ENCODE results near the gene GXYLT2. TPM values are rescaled to one million over a fixed set of nuclear protein-coding genes. Genes with fewer than 3 reads are reported as not detected.

Gene GXYLT2
- total and polyA plus RNA-seq, 2 experiments from 2014 or later, result 25.7 to 36.4 TPM

DNA sequence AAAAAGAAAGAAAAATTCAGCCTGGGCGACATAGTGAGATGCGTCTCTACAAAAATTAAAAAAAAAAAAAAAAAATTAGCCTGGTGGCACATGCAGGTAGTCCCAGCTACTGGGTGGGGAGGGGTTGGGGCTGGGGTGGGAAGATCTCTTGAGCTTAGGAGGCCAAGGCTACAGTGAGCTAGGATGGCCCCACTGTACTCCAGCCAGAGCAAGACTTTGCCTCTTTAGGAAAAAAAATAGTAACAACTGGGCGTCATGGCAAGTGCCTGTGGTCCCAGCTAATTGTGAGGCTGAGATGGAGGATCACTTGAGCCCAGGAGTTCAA is 84.8 kb downstream of the GXYLT2 start:
- H3K27me3 ChIP-seq, result no peaks in the 10 kb centered on the region
- H3K4me3 ChIP-seq, result no peak overlapping the region
- no peaks in the 10 kb centered on the region for H3K4me1 ChIP-seq (ENCODE audit: low read depth)
- H3K36me3 ChIP-seq, result peaks cover 8% of the 10 kb centered on the region
- H3K27ac ChIP-seq, result no peak overlapping the region
- TF ChIP-seq, protein P1, sequence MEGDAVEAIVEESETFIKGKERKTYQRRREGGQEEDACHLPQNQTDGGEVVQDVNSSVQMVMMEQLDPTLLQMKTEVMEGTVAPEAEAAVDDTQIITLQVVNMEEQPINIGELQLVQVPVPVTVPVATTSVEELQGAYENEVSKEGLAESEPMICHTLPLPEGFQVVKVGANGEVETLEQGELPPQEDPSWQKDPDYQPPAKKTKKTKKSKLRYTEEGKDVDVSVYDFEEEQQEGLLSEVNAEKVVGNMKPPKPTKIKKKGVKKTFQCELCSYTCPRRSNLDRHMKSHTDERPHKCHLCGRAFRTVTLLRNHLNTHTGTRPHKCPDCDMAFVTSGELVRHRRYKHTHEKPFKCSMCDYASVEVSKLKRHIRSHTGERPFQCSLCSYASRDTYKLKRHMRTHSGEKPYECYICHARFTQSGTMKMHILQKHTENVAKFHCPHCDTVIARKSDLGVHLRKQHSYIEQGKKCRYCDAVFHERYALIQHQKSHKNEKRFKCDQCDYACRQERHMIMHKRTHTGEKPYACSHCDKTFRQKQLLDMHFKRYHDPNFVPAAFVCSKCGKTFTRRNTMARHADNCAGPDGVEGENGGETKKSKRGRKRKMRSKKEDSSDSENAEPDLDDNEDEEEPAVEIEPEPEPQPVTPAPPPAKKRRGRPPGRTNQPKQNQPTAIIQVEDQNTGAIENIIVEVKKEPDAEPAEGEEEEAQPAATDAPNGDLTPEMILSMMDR (IDR thresholded peaks at IDR 0.05; ENCODE audit: low read depth, low read length), result no peak
- DNase-seq (ENCODE audit: low read depth in 1 of 2, low spot score in 1 of 2), result no peak
- no peaks in the 10 kb centered on the region for H3K9me3 ChIP-seq (ENCODE audit: low read depth)

DNA sequence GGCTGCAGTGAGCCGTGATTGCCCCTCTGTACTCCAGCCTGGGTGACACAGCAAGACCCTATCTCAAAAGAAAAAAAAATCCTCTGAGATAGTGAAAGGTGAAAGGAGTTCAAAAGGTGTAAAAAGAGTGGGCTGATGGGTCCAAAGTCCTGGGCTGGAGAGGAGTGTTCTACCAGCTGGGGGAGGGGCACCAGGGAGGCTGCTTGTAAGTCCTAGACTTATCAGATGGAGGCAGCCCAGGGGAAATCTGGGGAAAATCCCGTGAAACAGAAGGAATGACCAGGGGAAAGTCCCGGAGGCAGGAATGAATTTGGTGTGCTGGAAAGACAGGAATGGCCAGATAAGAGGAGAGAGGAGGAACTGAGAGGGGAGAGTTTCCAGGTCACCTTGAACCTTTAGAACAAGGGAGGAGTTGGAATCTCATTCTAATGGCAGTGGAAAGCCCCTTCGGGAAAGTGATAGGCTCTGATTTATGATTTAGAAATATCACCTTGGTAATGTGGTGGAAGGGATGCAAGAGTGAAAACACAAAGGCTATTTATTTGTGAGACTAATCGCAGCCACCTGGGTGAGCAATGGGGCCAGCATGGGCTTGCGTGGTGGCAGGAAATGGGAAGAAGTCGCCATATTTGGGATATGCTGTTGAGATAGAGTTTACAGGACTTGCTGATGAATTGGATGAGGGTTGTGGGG is 85.3 kb downstream of the GXYLT2 start:
- H3K27ac ChIP-seq, result no peak overlapping the region
- no peak overlapping the region for H3K4me3 ChIP-seq
- peaks cover 3% of the 10 kb centered on the region for H3K36me3 ChIP-seq
- H3K27me3 ChIP-seq, result no peaks in the 10 kb centered on the region
- no peaks in the 10 kb centered on the region for H3K4me1 ChIP-seq (ENCODE audit: low read depth)
- peak in 1 of 2 donors; percentile 32 for DNase-seq (ENCODE audit: low read depth in 1 of 2, low spot score in 1 of 2)
- TF ChIP-seq, protein P1 (IDR thresholded peaks at IDR 0.05; ENCODE audit: low read depth, low read length), result no peak
- H3K9me3 ChIP-seq (ENCODE audit: low read depth), result no peaks in the 10 kb centered on the region

DNA sequence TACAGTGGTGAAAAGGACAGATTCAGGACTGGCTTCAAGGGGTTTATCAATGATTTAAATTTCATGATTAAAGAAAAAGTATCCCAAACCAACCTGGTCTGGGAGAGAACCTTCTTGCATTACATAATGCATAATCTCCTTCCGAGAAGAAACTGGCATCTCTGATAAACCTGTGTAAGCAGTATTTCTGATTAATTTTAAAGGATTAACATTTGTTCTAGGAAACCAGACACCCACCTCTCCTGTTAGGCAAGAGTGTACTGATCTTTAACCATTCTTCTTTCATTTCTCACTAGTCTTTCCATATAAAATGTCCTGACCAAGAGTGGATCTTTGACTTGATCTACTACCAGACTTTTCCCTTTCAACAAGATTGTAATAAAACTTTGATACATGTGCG is 85.9 kb downstream of the GXYLT2 start:
- Histone ChIP-seq H3K27me3 (no peaks in the 10 kb centered on the region), H3K4me3 (no peak overlapping the region), H3K36me3 (no peaks in the 10 kb centered on the region), H3K4me1 (ENCODE audit: low read depth) (no peaks in the 10 kb centered on the region), H3K27ac (no peak overlapping the region), H3K9me3 (ENCODE audit: low read depth) (no peaks in the 10 kb centered on the region)
- DNase-seq (ENCODE audit: low read depth in 1 of 2, low spot score in 1 of 2), result no peak
- TF ChIP-seq, protein P1 (IDR thresholded peaks at IDR 0.05; ENCODE audit: low read depth, low read length), result no peak

DNA sequence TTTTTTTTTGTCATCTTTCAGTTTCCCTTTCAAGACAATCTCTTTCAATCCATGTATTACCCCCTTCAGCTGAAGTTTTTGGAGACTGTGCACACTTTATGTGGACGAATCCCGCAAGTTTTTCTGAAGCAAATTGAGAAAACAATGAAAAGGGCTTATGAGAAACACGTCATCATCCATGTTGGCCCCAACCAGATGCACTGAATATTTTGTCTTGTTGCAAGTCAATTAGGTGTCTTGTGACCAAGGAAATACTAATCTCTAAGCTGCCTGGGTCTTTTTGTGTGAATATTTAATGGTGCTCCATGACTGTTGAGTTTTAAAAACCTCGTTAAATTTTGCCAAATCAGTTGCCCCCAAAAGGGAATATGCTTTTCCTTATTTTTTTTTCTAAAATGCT is 87.1 kb downstream of the GXYLT2 start:
- Histone ChIP-seq H3K27ac (no peak overlapping the region), H3K4me3 (no peak overlapping the region), H3K27me3 (no peaks in the 10 kb centered on the region), H3K9me3 (ENCODE audit: low read depth) (no peaks in the 10 kb centered on the region), H3K4me1 (ENCODE audit: low read depth) (no peaks in the 10 kb centered on the region), H3K36me3 (no peaks in the 10 kb centered on the region)
- TF ChIP-seq, protein P1 (IDR thresholded peaks at IDR 0.05; ENCODE audit: low read depth, low read length), result no peak
- no peak for DNase-seq (ENCODE audit: low read depth in 1 of 2, low spot score in 1 of 2)

DNA sequence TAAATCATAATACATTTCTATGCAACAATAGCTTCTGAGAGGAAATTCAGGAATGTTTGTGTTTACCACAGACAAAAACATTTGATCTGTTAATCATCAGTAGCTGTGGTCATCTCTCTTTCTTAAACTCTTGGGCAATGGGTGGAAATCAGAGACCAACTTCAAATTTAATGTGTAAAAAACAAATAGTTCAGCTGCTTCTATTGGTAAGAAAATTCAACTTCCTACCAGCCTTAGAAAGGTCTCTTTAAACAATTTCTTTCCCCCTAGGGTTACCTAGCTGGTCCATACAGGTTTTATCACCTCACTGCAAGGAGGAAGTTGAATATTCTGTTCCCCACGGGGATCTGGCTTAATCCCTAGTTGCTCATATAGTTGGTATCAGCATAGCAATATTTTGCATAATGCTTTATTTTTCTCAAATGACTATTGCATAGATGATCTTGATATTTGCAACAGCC is 88.5 kb downstream of the GXYLT2 start:
- DNase-seq (ENCODE audit: low read depth in 1 of 2, low spot score in 1 of 2), result peak in 1 of 2 donors; percentile 64
- H3K9me3 ChIP-seq (ENCODE audit: low read depth), result no peaks in the 10 kb centered on the region
- no peaks in the 10 kb centered on the region for H3K36me3 ChIP-seq
- no peaks in the 10 kb centered on the region for H3K27me3 ChIP-seq
- no peak overlapping the region for H3K4me3 ChIP-seq
- no peak overlapping the region for H3K27ac ChIP-seq
- H3K4me1 ChIP-seq (ENCODE audit: low read depth), result no peaks in the 10 kb centered on the region
- TF ChIP-seq, protein P1 (IDR thresholded peaks at IDR 0.05; ENCODE audit: low read depth, low read length), result no peak
